Fibroblast of skin of left quadriceps (primary cell): ENCODE data around the gene CARD19.
"Not testable (repeated sequence)": the region's sequence is repeated elsewhere in the genome, so short reads cannot be mapped to it uniquely, and the experiment has no call there.

Experiments used
- DNase-seq, 2 experiments: peaks; one replicate each; pipeline ENCODE4 v3.0.0-alpha.2; 2013; ENCODE audit warnings: low read depth in 2 of 2

The CARD19 gene

GRCh38 chr9:93107151-93107824 is 11.3 kb downstream of the CARD19 start:
- DNase-seq: no peak

GRCh38 chr9:93107825-93108161 is 11.8 kb downstream of the CARD19 start:
- no peak for DNase-seq

GRCh38 chr9:93108291-93109041 is 12.4 kb downstream of the CARD19 start:
- DNase-seq: no peak

GRCh38 chr9:93110311-93110855 is 14.4 kb downstream of the CARD19 start:
- DNase-seq: no peak

- DNase-seq: no peak
Observed at GRCh38 chr9:93111001-93111370, 15.0 kb downstream of the CARD19 start.

- no peak for DNase-seq
Observed at GRCh38 chr9:93111371-93112115, 15.5 kb downstream of the CARD19 start.

GRCh38 chr9:93112116-93112863 is 16.3 kb downstream of the CARD19 start:
- DNase-seq: no peak

- DNase-seq: no peak
Observed at GRCh38 chr9:93112864-93113389, 16.9 kb downstream of the CARD19 start.

GRCh38 chr9:93114169-93114983 is 18.4 kb downstream of the CARD19 start:
- DNase-seq: no peak

- DNase-seq: no peak
Observed at GRCh38 chr9:93114984-93115335, 18.9 kb downstream of the CARD19 start.

- DNase-seq: no peak
Observed at GRCh38 chr9:93115486-93116071, 19.6 kb downstream of the CARD19 start.

- no peak for DNase-seq
Observed at GRCh38 chr9:93116072-93116961, 20.3 kb downstream of the CARD19 start.

- DNase-seq: not testable (repeated sequence)
Observed at GRCh38 chr9:93117521-93117920, 21.5 kb downstream of the CARD19 start.

- no peak for DNase-seq
Observed at GRCh38 chr9:93117924-93118862, 22.2 kb downstream of the CARD19 start.

GRCh38 chr9:93118863-93119702 is 23.1 kb downstream of the CARD19 start:
- DNase-seq: no peak

GRCh38 chr9:93119703-93119952 is 23.6 kb downstream of the CARD19 start:
- no peak for DNase-seq

GRCh38 chr9:93119953-93120845 is 24.2 kb downstream of the CARD19 start:
- DNase-seq: peak; percentile 39 to 48
